Fibroblast of mammary gland (primary cell): ENCODE measurements around the gene MARF1.
A peak's percentile ranks its signal among the peaks of the same experiment; 100 is the strongest.
"Not testable (repeated sequence)": the region's sequence is repeated elsewhere in the genome, so short reads cannot be mapped to it uniquely, and the experiment has no call there.

Experiments used
- DNase-seq: peaks from one replicate; pipeline ENCODE4 v3.0.0-alpha.2; 2010; ENCODE audit warnings: low read depth
- H3K4me3 ChIP-seq: 2 replicates; pipeline ENCODE4 v1.5.1; 2011; ENCODE audit warnings: low read depth, mild to moderate bottlenecking, low read length, moderate library complexity; ENCODE audit not compliant: control insufficient read depth
- TF ChIP-seq, protein P1 (sequence below): conservative IDR thresholded peaks from 2 replicates; pipeline ENCODE4 v1.5.1; 2011; ENCODE audit warnings: low read depth, low read length, inconsistent platforms; ENCODE audit not compliant: control insufficient read depth, insufficient read depth

Gene MARF1

DNA sequence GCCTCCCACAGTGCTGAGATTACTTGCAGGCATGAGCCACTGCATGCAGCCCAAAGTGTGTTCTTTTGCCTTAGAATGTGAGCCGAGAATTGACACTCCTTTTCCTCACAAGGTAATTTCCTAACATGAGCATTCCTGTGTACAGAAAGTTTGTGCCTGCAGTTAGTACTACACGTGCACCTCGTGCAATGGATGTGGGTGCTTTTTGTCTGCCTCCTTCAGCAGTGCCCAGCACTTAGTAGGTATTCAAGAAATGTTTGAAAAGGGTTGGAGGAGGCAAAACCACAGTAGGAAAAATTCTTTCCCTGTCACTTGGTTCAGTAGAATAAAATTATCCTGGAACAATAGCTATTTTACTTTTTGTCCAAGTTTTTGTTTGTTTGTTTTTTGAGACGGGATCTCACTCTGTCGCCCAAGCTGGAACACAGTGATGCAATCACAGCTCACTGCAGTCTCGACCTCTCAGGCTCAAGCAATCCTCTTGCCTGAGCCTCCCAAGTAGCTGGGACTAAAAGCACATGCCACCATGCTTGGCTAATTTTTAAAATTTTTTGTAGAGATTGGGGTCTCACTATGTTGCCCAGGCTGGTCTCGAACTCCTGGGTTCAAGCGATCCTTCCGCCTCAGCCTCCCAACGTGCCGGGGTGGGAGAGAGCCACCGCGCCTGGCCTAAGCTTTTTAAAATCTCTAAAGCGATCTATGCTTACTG, 9.5 kb upstream of the MARF1 start:
- no peak for DNase-seq
- no peak overlapping the region for H3K4me3 ChIP-seq
- TF ChIP-seq, protein P1, sequence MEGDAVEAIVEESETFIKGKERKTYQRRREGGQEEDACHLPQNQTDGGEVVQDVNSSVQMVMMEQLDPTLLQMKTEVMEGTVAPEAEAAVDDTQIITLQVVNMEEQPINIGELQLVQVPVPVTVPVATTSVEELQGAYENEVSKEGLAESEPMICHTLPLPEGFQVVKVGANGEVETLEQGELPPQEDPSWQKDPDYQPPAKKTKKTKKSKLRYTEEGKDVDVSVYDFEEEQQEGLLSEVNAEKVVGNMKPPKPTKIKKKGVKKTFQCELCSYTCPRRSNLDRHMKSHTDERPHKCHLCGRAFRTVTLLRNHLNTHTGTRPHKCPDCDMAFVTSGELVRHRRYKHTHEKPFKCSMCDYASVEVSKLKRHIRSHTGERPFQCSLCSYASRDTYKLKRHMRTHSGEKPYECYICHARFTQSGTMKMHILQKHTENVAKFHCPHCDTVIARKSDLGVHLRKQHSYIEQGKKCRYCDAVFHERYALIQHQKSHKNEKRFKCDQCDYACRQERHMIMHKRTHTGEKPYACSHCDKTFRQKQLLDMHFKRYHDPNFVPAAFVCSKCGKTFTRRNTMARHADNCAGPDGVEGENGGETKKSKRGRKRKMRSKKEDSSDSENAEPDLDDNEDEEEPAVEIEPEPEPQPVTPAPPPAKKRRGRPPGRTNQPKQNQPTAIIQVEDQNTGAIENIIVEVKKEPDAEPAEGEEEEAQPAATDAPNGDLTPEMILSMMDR, result no peak

DNA sequence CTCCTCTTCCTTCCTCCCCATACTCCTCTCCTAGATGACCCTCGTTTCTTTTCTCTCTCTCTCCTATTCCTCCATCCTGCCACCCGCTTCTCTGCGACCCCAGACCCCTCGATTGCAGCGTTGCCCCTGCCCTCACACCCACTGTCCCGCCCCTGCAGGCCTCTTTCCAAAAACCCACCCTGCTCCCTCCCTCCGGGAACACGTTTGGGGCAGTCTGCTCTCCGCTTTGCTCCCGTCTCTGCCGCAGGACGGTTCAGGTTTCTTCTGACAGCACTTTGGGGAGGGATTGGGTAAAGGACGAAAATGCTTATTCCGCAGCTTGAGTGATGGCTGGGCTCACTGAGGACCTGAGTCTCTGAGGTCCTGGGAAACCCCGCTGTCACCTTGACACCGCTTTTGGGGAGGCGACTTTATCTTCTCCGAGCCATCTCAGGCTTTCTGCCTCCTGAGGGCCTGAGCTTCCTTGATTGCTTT, 7.8 kb upstream of the MARF1 start:
- peak; percentile 22 for DNase-seq
- H3K4me3 ChIP-seq, result peak overlapping the region; percentile 91
- TF ChIP-seq, protein P1, result no peak

DNA sequence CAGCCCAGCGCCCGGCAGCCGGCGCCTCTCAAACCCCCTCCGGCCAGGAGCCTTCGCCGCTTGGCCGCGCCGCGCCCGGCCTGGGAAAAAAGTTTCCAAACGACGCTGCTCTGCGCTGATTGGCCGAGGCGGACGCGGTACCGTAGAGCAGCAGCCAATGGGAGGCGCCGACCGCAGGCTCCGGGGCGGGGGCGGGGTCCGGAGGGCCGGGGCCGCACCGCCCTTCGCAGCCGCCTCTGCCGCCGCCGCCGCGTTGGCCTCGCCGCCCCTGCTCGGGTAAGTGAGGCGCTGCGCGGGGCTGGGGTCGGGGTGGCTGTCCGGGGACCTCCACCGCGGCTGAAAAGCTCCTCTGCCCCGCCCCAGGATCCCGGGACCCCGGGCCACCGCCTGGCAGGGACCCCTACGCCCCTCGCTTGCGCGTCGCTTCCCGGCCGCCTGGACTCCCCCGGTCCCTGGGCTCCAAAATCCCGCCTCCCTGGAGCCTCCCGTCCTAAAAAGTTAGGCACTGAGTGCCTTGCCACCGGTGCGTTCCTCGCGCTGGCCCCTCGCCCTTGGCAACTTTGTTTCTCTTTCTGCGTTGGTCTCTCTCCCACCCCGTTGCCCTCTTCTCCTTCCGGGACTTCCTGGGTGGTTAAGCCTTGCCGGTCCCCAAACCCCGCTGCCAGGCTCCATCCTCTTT, 7.2 kb upstream of the MARF1 start, which contains the start of gene NDE1:
NDE1 (plus strand) TSS at position 227 of the 679 bp plus-strand sequence. CDS start 14,534 bp downstream, outside the sequence.
- DNase-seq, result peak; percentile 82
- TF ChIP-seq, protein P1, result no peak
- H3K4me3 ChIP-seq, result peak within 1 kb of the TSS; percentile 91

DNA sequence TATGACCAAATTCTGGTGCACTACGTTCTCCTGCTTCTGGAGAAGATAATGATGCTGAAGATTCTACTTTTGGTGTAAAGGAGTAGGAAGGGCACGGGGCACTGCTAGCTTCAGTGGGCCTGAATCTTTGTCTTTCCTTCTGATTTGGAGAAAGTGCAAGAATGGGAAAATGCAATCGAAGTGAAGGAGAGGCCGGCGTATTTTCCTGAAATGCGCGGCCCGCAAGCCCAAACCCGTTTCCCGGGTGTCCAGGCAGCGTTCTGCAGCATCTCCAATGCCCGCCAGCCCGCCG, 6.7 kb upstream of the MARF1 start:
- TF ChIP-seq, protein P1, result no peak
- no peak for DNase-seq
- peak overlapping the region; percentile 46 for H3K4me3 ChIP-seq

DNA sequence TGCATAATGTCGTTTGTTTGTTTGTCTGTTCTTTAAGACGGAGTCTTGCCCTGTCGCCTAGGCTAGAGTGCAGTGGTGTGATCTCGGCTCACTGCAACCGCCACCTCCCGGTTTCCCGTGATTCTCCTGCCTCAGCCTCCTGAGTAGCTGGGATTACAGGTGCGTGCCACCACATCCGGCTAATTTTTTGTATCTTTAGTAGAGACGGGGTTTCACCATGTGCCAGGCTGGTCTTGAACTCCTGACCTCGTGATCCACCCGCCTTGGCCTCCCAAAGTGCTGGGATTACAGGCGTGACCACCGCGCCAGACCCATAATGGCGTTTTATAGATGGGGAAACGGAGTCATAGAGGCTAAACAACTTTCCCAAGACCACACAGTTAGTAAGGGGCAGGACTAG, 6.4 kb upstream of the MARF1 start:
- DNase-seq, H3K4me3 ChIP-seq: not testable (repeated sequence)

DNA sequence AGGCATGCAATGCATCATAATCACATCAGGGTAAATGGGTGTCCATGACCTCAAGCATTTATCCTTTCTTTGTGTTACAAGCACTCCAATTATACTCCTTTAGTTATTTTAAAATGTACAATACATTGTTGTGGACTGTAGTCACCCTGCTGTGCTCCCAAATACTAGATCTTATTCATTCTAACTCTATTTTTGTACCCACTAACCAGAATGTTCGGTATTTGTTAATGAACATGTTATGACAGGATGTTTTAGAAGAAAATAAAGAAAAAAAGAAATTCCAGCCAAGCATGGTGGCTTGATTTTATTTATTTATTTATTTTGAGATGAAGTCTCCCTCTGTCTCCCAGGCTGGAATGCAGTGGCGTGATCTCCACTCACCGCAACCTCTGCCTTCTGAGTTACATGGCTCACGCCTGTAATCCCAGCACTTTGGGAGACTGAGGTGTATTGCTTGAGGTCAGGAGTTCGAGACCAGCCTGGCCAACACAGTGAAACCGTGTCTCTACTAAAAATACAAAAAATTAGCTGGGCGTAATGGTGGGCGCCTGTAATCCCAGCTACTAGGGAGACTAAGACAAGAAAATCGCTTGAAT, 5.3 kb upstream of the MARF1 start:
- no peak for DNase-seq
- no peak overlapping the region for H3K4me3 ChIP-seq
- TF ChIP-seq, protein P1, result no peak
